Body of pancreas (tissue), 4 donors: Measurements from ENCODE around the gene SLC4A9.

ENCODE experiments used
- POLR2A ChIP-seq, 3 donors: fragments of 450-650 bp; IDR thresholded peaks; one replicate each; pipeline ENCODE4 v1.6.1; 2016; ENCODE audit warnings: antibody characterized with exemption in 3 of 3, mild to moderate bottlenecking in 2 of 3
- TF ChIP-seq, protein P1 (sequence below), 7 experiments: fragments of 450-650 bp in 4 of 7; fragments of 200-600 bp in 3 of 7; sonication (generic) in 3 of 7; IDR thresholded peaks; one replicate each; pipeline ENCODE4 v1.5.1; 2016 to 2019; ENCODE audit warnings: antibody characterized with exemption in 7 of 7

DNA sequence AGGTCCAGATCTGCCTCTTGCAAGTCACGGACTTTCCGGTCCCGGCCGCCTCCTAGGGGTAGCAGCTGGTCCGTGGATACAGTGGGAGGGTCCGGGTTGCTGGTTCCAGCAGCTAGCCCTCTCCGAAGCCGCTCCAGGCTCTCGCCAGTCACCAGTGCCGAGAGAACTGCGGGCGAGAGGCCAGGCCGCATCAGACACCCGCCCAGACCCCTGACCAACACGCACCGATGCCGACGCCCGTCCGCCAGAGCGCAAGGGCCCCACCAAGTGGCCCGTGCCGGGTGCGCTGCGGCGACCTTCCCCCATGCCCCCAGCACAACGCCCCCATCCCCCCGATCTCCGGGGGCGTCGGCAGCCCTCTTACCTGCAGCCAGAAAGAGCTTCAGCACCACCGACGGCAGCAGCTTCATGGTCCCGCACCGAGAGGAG lies 14.1 kb upstream of the SLC4A9 start:
- TF ChIP-seq, protein P1, sequence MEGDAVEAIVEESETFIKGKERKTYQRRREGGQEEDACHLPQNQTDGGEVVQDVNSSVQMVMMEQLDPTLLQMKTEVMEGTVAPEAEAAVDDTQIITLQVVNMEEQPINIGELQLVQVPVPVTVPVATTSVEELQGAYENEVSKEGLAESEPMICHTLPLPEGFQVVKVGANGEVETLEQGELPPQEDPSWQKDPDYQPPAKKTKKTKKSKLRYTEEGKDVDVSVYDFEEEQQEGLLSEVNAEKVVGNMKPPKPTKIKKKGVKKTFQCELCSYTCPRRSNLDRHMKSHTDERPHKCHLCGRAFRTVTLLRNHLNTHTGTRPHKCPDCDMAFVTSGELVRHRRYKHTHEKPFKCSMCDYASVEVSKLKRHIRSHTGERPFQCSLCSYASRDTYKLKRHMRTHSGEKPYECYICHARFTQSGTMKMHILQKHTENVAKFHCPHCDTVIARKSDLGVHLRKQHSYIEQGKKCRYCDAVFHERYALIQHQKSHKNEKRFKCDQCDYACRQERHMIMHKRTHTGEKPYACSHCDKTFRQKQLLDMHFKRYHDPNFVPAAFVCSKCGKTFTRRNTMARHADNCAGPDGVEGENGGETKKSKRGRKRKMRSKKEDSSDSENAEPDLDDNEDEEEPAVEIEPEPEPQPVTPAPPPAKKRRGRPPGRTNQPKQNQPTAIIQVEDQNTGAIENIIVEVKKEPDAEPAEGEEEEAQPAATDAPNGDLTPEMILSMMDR (IDR thresholded peaks at IDR 0.05) = peak in 5 of 7 experiments; percentile 9 to 36 (median 24)
- TF ChIP-seq POLR2A (IDR thresholded peaks at IDR 0.05) = no peak
